Transverse colon (tissue), 4 donors: ENCODE measurements around the gene CHMP1A. TPM values are rescaled to one million over a fixed set of nuclear protein-coding genes. Genes with fewer than 3 reads are reported as not detected.

Experiments
- DNase-seq: peaks from one replicate; pipeline ENCODE4 v3.0.0-alpha.2; 2019
- H3K27ac ChIP-seq, 4 donors: fragments of 200-600 bp; sonication (generic); 2 replicates each; pipeline ENCODE4 v1.5.1; 2016 to 2018; ENCODE audit warnings: inconsistent platforms in 4 of 4
- H3K27me3 ChIP-seq: fragments of 200-600 bp; sonication (generic); 2 replicates; pipeline ENCODE4 v1.5.1; 2017; ENCODE audit warnings: inconsistent platforms
- H3K36me3 ChIP-seq, 4 donors: fragments of 200-600 bp; sonication (generic); 2 replicates each; pipeline ENCODE4 v1.5.1; 2017 to 2019; ENCODE audit warnings: inconsistent platforms in 4 of 4
- H3K4me1 ChIP-seq, 4 donors: fragments of 200-600 bp; sonication (generic); 2 replicates each; pipeline ENCODE4 v1.5.1; 2017 to 2020; ENCODE audit warnings: inconsistent platforms in 4 of 4
- H3K4me3 ChIP-seq, 4 donors: fragments of 200-600 bp; sonication (generic); 1 replicate in 1 of 4; 2 replicates in 3 of 4; pipeline versions ENCODE4 v1.5.1 to v1.6.1; 2017 to 2019; ENCODE audit warnings: inconsistent platforms in 4 of 4
- H3K9me3 ChIP-seq, 2 donors: fragments of 200-600 bp; sonication (generic); 2 replicates each; pipeline ENCODE4 v1.5.1; 2017 to 2019; ENCODE audit warnings: inconsistent platforms in 2 of 2
- CTCF ChIP-seq, 5 experiments: fragments of 200-600 bp in 3 of 5; fragments of 450-650 bp in 2 of 5; sonication (generic) in 3 of 5; IDR thresholded peaks; 1 replicate in 2 of 5; 2 replicates in 3 of 5; pipeline ENCODE4 v1.5.1; 2016 to 2017; ENCODE audit warnings: antibody characterized with exemption in 5 of 5, inconsistent platforms in 3 of 5, mild to moderate bottlenecking in 2 of 5, moderate library complexity in 1 of 5
- EP300 ChIP-seq: sonication (generic); formaldehyde crosslinking; IDR thresholded peaks from one replicate; pipeline ENCODE4 v1.6.1; 2017; ENCODE audit warnings: antibody characterized with exemption, low read depth
- POLR2A ChIP-seq: fragments of 450-650 bp; IDR thresholded peaks from one replicate; pipeline ENCODE4 v1.6.1; 2016; ENCODE audit warnings: antibody characterized with exemption, mild to moderate bottlenecking, moderate library complexity
- POLR2AphosphoS5 ChIP-seq, 3 donors: sonication (generic); formaldehyde crosslinking; IDR thresholded peaks; one replicate each; pipeline ENCODE4 v1.6.1; 2016; ENCODE audit warnings: antibody characterized with exemption in 3 of 3
- WGBS, 2 donors: methylation state at CpG; one replicate each; pipeline ENCODE4 v1.1.5; 2018; ENCODE audit warnings: low coverage in 1 of 2; 5-methylcytosine and 5-hydroxymethylcytosine counted together
- in situ Hi-C, 4 donors: fragments of 200-750 bp; cut with MboI; loops; one replicate each; pipeline versions ENCODE4 v1.15.0 to v1.15.1; 2017; ENCODE audit warnings: low sequenced_read_pairs in 3 of 4, low pct_ligation_motif_present in 1 of 4, low pct_unique_long_range_greater_than_20kb in 1 of 4
- intact Hi-C: fragments of 100-400 bp; cut with DNase I; formaldehyde crosslinking; loops from one replicate; pipeline ENCODE4 v1.15.1; 2023; ENCODE audit warnings: low total_unique reads
- total RNA-seq, 4 donors: library from RNA; depleted of rRNA; stranded (reverse); fragments of >200 nt; gene quantifications; one replicate each; pipeline ENCODE4 v1.1.0, GENCODE V29; 2016

Gene CHMP1A
- total RNA-seq, 4 donors from 2014 or later, result 131 to 184 (median 144) TPM

- WGBS, 2 donors, result 89% methylated on average over 18 of the region's 18 CpGs; no CpG with 5 or more reads in 1 of the 2 donors
- intact Hi-C loops (no loop called here), in situ Hi-C loops (no loop called here)
Observed at GRCh38 chr16:89621136-89621697, 36.3 kb downstream of the CHMP1A start.

GRCh38 chr16:89620406-89620841, 37.1 kb downstream of the CHMP1A start:
- no peak for DNase-seq

More at GRCh38 chr16:89621136-89621697, 36.3 kb downstream of the CHMP1A start:
- no peak overlapping the region for H3K27ac ChIP-seq
- H3K4me1 ChIP-seq, result no peaks in the 10 kb centered on the region
- H3K27me3 ChIP-seq, result peaks cover 70% of the 10 kb centered on the region
- H3K9me3 ChIP-seq, result no peaks in the 10 kb centered on the region
- H3K4me3 ChIP-seq, result no peak overlapping the region
- TF ChIP-seq CTCF (IDR thresholded peaks at IDR 0.05) (no peak), POLR2A (no peak), POLR2AphosphoS5 (IDR thresholded peaks at IDR 0.05) (no peak), EP300 (no peak)
- H3K36me3 ChIP-seq, result no peaks in the 10 kb centered on the region
- no peak for DNase-seq

GRCh38 chr16:89619840-89620239, 37.7 kb downstream of the CHMP1A start:
- 77% methylated on average over 11 of the region's 12 CpGs; no CpG with 5 or more reads in 1 of the 2 donors for WGBS, 2 donors
- Histone ChIP-seq H3K36me3 (no peaks in the 10 kb centered on the region), H3K27ac (no peak overlapping the region), H3K27me3 (peaks cover 74% of the 10 kb centered on the region), H3K4me1 (no peaks in the 10 kb centered on the region), H3K4me3 (no peak overlapping the region), H3K9me3 (no peaks in the 10 kb centered on the region)
- intact Hi-C loops (no loop called here), in situ Hi-C loops (no loop called here)
- no peak for DNase-seq
- TF ChIP-seq POLR2AphosphoS5 (IDR thresholded peaks at IDR 0.05) (no peak), POLR2A (no peak), CTCF (IDR thresholded peaks at IDR 0.05) (no peak), EP300 (no peak)

More at GRCh38 chr16:89620406-89620841, 37.1 kb downstream of the CHMP1A start:
- WGBS, 2 donors, result 33 to 82% methylated on average over 1 to 16 of the region's 16 CpGs
- Histone ChIP-seq H3K9me3 (no peaks in the 10 kb centered on the region), H3K36me3 (no peaks in the 10 kb centered on the region), H3K27ac (no peak overlapping the region), H3K27me3 (peaks cover 74% of the 10 kb centered on the region), H3K4me1 (no peaks in the 10 kb centered on the region), H3K4me3 (no peak overlapping the region)
- in situ Hi-C loops (no loop called here), intact Hi-C loops (no loop called here)
- no peak for TF ChIP-seq CTCF (IDR thresholded peaks at IDR 0.05)
- TF ChIP-seq POLR2AphosphoS5 (IDR thresholded peaks at IDR 0.05), result no peak
- TF ChIP-seq EP300, result no peak
- TF ChIP-seq POLR2A, result no peak

GRCh38 chr16:89618109-89618998, 39.2 kb downstream of the CHMP1A start:
- Histone ChIP-seq H3K36me3 (no peaks in the 10 kb centered on the region), H3K27ac (no peak overlapping the region), H3K4me1 (no peaks in the 10 kb centered on the region), H3K4me3 (no peak overlapping the region), H3K27me3 (peaks cover 72% of the 10 kb centered on the region), H3K9me3 (no peaks in the 10 kb centered on the region)
- in situ Hi-C loops (no loop called here), intact Hi-C loops (no loop called here)
- no peak for TF ChIP-seq EP300
- no peak for TF ChIP-seq CTCF (IDR thresholded peaks at IDR 0.05)
- TF ChIP-seq POLR2A, result no peak
- no peak for TF ChIP-seq POLR2AphosphoS5 (IDR thresholded peaks at IDR 0.05)
- DNase-seq, result no peak
- 36 to 54% methylated on average over 9 to 16 of the region's 16 CpGs for WGBS, 2 donors
